Mesenchymal stem cell (in vitro differentiated cells and primary cell): ENCODE measurements around the gene RPL28.
A peak's percentile ranks its signal among the peaks of the same experiment; 100 is the strongest.

Source experiments
- DNase-seq: peaks from one replicate; pipeline ENCODE4 v3.0.0-alpha.2; 2013
- H2AFZ ChIP-seq: one replicate; pipeline ENCODE4 v1.6.1; 2013; ENCODE audit warnings: low read depth, mild to moderate bottlenecking, control low read depth, inconsistent platforms, low read length, moderate library complexity
- H2AK5ac ChIP-seq: 2 replicates; pipeline ENCODE4 v1.6.1; 2013; ENCODE audit warnings: low read length, moderate library complexity, mild to moderate bottlenecking, inconsistent platforms; ENCODE audit not compliant: severe bottlenecking
- H2BK120ac ChIP-seq: one replicate; pipeline ENCODE4 v1.6.1; 2013; ENCODE audit warnings: low read depth, mild to moderate bottlenecking, inconsistent platforms, low read length, moderate library complexity
- H2BK12ac ChIP-seq, 2 experiments: one replicate each; pipeline ENCODE4 v1.6.1; 2013; ENCODE audit warnings: inconsistent platforms in 2 of 2, low read length in 2 of 2, mild to moderate bottlenecking in 2 of 2, moderate library complexity in 2 of 2, control low read depth in 1 of 2
- H2BK15ac ChIP-seq: one replicate; pipeline ENCODE4 v1.6.1; 2013; ENCODE audit warnings: mild to moderate bottlenecking, low read depth, inconsistent platforms; ENCODE audit not compliant: poor library complexity, severe bottlenecking
- H2BK5ac ChIP-seq: 2 replicates; pipeline ENCODE4 v1.6.1; 2013; ENCODE audit warnings: low read depth, mild to moderate bottlenecking, low read length, control low read depth, inconsistent platforms; ENCODE audit not compliant: poor library complexity, severe bottlenecking
- H3K14ac ChIP-seq, 2 experiments: one replicate each; pipeline ENCODE4 v1.6.1; 2013; ENCODE audit warnings: inconsistent platforms in 2 of 2, low read length in 2 of 2, control low read depth in 1 of 2, mild to moderate bottlenecking in 1 of 2, moderate library complexity in 1 of 2
- H3K18ac ChIP-seq, 2 experiments: one replicate each; pipeline ENCODE4 v1.6.1; 2013; ENCODE audit warnings: inconsistent platforms in 2 of 2, low read length in 2 of 2, control low read depth in 1 of 2, low read depth in 1 of 2, mild to moderate bottlenecking in 1 of 2
- H3K23ac ChIP-seq, 2 experiments: one replicate each; pipeline ENCODE4 v1.6.1; 2013; ENCODE audit warnings: inconsistent platforms in 2 of 2, low read length in 2 of 2, mild to moderate bottlenecking in 2 of 2, moderate library complexity in 2 of 2, control low read depth in 1 of 2
- H3K27ac ChIP-seq: 2 replicates; pipeline ENCODE4 v1.5.1; 2013; ENCODE audit warnings: mild to moderate bottlenecking, moderate library complexity, low read length, control low read depth, inconsistent platforms; ENCODE audit not compliant: poor library complexity, severe bottlenecking
- H3K27me3 ChIP-seq, 2 experiments: 2 replicates each; pipeline versions ENCODE4 v1.6.1 to v1.7.0; 2013; ENCODE audit warnings: low read length in 2 of 2, mild to moderate bottlenecking in 2 of 2, moderate library complexity in 2 of 2, control low read depth in 1 of 2, inconsistent platforms in 1 of 2; ENCODE audit not compliant: control insufficient read depth in 1 of 2, insufficient read depth in 1 of 2
- H3K36me3 ChIP-seq, 2 experiments: 2 replicates each; pipeline versions ENCODE4 v1.6.1 to v1.7.0; 2013; ENCODE audit warnings: low read length in 2 of 2, control low read depth in 1 of 2, inconsistent platforms in 1 of 2, low read depth in 1 of 2, mild to moderate bottlenecking in 1 of 2; ENCODE audit not compliant: insufficient read depth in 2 of 2, control insufficient read depth in 1 of 2
- H3K4ac ChIP-seq, 2 experiments: one replicate each; pipeline ENCODE4 v1.6.1; 2013; ENCODE audit warnings: inconsistent platforms in 2 of 2, low read length in 2 of 2, mild to moderate bottlenecking in 2 of 2, moderate library complexity in 2 of 2, control low read depth in 1 of 2, low read depth in 1 of 2
- H3K4me1 ChIP-seq: 2 replicates; pipeline ENCODE4 v1.6.1; 2013; ENCODE audit warnings: low read depth, low read length, control low read depth; ENCODE audit not compliant: control insufficient read depth, insufficient read depth
- H3K4me2 ChIP-seq: 2 replicates; pipeline ENCODE4 v1.6.1; 2013; ENCODE audit warnings: low read length, mild to moderate bottlenecking, inconsistent platforms; ENCODE audit not compliant: poor library complexity, severe bottlenecking
- H3K4me3 ChIP-seq, 2 experiments: 2 replicates each; pipeline versions ENCODE4 v1.5.1 to v1.7.0; 2013; ENCODE audit warnings: low read length in 2 of 2, mild to moderate bottlenecking in 2 of 2, control low read depth in 1 of 2, low read depth in 1 of 2; ENCODE audit not compliant: insufficient read depth in 1 of 2
- H3K79me1 ChIP-seq: replicated peaks from 2 replicates; pipeline ENCODE4 v1.6.1; 2013; ENCODE audit warnings: mild to moderate bottlenecking, control low read depth, low read length, inconsistent platforms; ENCODE audit not compliant: poor library complexity, severe bottlenecking
- H3K9ac ChIP-seq: 2 replicates; pipeline ENCODE4 v1.7.0; 2013; ENCODE audit warnings: mild to moderate bottlenecking, low read length, moderate library complexity
- H3K9me3 ChIP-seq: 2 replicates; pipeline ENCODE4 v1.7.0; 2013; ENCODE audit warnings: mild to moderate bottlenecking, low read length; ENCODE audit not compliant: control insufficient read depth
- H4K8ac ChIP-seq: one replicate; pipeline ENCODE4 v1.6.1; 2013; ENCODE audit warnings: inconsistent platforms, mild to moderate bottlenecking, low read length, moderate library complexity
- H4K91ac ChIP-seq: one replicate; pipeline ENCODE4 v1.6.1; 2013; ENCODE audit warnings: mild to moderate bottlenecking, low read length, inconsistent platforms
- WGBS: methylation state at CpG from one replicate; pipeline ENCODE4 v1.1.7; 2013; ENCODE audit warnings: mixed read lengths; 5-methylcytosine and 5-hydroxymethylcytosine counted together

Gene RPL28

GRCh38 chr19:55366790-55367189 is 18.9 kb upstream of the RPL28 start:
- Histone ChIP-seq H3K4ac (no peak overlapping the region), H3K4me1 (peaks cover 43% of the 10 kb centered on the region), H2AK5ac (peak overlapping the region; percentile 4), H3K27me3 (no peaks in the 10 kb centered on the region), H2AFZ (no peak overlapping the region), H3K14ac (no peak overlapping the region), H3K4me2 (no peak overlapping the region), H4K91ac (no peak overlapping the region), H3K4me3 (no peak overlapping the region), H3K27ac (no peak overlapping the region), H2BK12ac (no peak overlapping the region), H4K8ac (no peak overlapping the region), H3K9ac (no peak overlapping the region), H2BK5ac (no peak overlapping the region), H3K18ac (no peak overlapping the region), H2BK120ac (no peak overlapping the region), H3K79me1 (peaks cover 6% of the 10 kb centered on the region), H3K23ac (no peak overlapping the region), H3K9me3 (no peaks in the 10 kb centered on the region), H2BK15ac (no peak overlapping the region), H3K36me3 (peaks cover 0 to 37% of the 10 kb centered on the region in 2 experiments)
- no peak for DNase-seq
- WGBS, result 94% methylated on average over 1 of the region's 3 CpGs

DNA sequence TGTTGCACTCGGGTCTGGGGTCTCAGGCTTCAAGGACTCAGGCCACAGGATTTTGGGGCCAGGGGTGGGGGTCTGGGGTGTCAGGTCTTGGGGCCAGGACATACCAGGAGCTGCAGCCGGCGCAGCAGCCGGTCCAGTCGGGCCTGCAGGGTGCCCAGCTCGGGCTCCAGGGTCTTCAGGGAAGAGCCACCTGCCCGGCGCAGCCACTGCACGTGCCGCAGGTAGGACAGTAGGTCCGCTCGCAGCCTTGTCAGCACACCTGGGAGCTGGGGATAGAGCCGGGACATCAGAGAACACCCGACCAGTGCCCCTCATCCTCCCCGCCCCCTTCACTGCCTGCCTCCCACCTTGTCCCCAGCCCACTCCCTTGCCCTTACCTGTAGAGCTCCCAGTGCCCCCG is 17.6 kb upstream of the RPL28 start:
- H3K79me1 ChIP-seq, result peaks cover 6% of the 10 kb centered on the region
- no peak overlapping the region for H2BK12ac ChIP-seq
- H3K23ac ChIP-seq, result no peak overlapping the region
- H3K9ac ChIP-seq, result no peak overlapping the region
- H3K4me1 ChIP-seq, result peaks cover 48% of the 10 kb centered on the region
- peaks cover 0 to 37% of the 10 kb centered on the region in 2 experiments for H3K36me3 ChIP-seq
- no peak overlapping the region for H4K91ac ChIP-seq
- H4K8ac ChIP-seq, result no peak overlapping the region
- no peak overlapping the region for H2BK120ac ChIP-seq
- no peak for DNase-seq
- peak overlapping the region; percentile 54 for H3K27ac ChIP-seq
- peak overlapping the region in 1 of 2 experiments; percentile 84 for H3K4me3 ChIP-seq
- no peak overlapping the region for H2BK15ac ChIP-seq
- peak overlapping the region; percentile 71 for H3K4me2 ChIP-seq
- H3K18ac ChIP-seq, result no peak overlapping the region
- no peak overlapping the region for H3K14ac ChIP-seq
- no peaks in the 10 kb centered on the region for H3K9me3 ChIP-seq
- WGBS, result 88% methylated on average over 16 of the region's 16 CpGs
- H3K4ac ChIP-seq, result no peak overlapping the region
- H3K27me3 ChIP-seq, result no peaks in the 10 kb centered on the region
- no peak overlapping the region for H2AFZ ChIP-seq
- no peak overlapping the region for H2BK5ac ChIP-seq
- no peak overlapping the region for H2AK5ac ChIP-seq

DNA sequence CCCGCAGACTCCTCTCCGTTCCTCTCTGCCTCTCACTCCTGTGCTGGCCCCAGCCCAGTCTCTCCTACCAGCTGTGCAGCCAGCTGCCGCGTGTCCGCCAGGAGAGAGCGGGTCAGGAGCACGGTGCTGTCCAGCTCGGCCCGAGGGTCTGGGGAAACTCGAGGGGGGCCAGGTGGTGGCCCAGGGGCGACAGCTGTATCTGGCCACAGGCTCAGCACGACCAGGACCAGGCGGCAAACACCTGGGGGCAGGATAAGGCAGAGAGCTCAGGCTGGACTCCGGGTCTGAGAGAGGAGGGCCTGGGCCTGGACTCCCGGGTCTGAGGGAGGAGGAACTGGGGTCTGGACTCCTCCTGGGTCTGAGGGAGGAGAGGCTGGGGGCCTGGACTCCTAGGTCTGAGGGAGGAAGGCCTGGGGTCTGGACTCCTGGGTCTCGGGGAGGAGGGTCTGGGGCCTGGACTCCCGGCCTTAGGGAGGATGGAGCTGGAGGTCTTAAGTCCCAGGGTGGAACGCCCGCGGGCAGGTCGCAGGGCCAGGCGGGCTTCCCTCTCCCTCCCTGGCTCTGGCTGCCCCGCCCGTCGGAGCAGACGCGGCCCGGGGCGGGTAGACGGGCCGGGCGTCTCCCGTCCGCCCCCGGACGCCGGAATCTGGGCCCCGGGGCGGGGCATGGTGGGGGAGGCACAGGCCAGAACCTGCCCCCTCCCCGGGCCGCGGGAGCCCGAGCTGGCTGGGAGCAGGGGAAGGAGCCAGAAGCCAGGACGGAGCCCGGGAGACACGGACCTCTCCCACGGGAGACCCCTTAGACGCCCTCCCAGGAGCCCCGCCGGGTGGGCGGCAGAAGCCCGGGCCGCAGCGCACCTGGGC is 16.8 kb upstream of the RPL28 start:
- Histone ChIP-seq H2BK120ac (peak overlapping the region; percentile 27), H2BK12ac (peak overlapping the region; percentile 21 to 45), H3K18ac (peak overlapping the region in 1 of 2 experiments; percentile 54), H3K36me3 (peaks cover 0 to 37% of the 10 kb centered on the region in 2 experiments), H3K23ac (peak overlapping the region in 1 of 2 experiments; percentile 40), H3K27me3 (peaks cover 0 to 4% of the 10 kb centered on the region in 2 experiments), H3K14ac (peak overlapping the region in 1 of 2 experiments; percentile 38), H2AFZ (no peak overlapping the region), H2AK5ac (peak overlapping the region; percentile 4), H2BK5ac (no peak overlapping the region), H3K4me2 (peak overlapping the region; percentile 71), H4K91ac (peak overlapping the region; percentile 82), H3K4ac (peak overlapping the region in 1 of 2 experiments; percentile 32), H3K79me1 (peaks cover 6% of the 10 kb centered on the region), H3K4me1 (peaks cover 50% of the 10 kb centered on the region), H4K8ac (peak overlapping the region; percentile 1), H3K27ac (peak overlapping the region; percentile 61), H2BK15ac (peak overlapping the region; percentile 90), H3K9ac (peak overlapping the region; percentile 66), H3K9me3 (no peaks in the 10 kb centered on the region), H3K4me3 (peak overlapping the region; percentile 62 to 84)
- DNase-seq, result peak; percentile 57
- WGBS, result 20% methylated on average over 47 of the region's 54 CpGs

DNA sequence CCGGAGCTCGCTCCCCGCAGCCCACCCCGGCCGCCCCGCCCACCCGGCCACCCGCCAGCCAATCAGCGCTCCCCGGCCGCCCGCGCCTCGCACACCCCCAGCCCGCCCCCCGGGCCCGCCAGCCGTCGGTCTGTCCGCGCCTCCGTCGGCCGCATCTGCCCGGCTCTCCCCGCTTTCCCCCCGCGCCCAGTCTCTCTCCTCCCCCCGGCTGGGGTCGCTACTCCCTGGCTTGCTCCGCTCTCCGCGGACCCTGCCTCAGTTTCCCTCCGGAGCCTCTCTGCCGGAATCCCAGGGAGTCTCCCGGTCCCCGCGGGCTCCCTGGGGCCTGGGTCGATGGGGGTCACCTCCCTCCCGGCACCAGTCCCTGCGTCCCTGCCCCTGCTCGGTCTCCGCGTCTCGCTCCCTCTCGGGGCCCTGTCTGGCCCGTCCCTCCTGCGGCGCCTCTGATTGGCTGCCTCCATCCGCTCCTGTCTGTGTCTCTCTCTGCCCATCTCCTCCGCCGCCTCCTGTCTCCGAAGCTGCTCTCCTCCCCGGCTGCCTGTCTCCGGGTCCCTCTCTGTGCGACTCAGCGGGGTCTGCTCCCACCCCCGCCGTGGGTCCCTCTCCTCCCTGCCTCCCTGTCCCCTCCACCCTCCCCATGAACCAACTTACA is 16.0 kb upstream of the RPL28 start:
- peak overlapping the region; percentile 46 to 57 for H3K4ac ChIP-seq
- peak overlapping the region; percentile 45 to 85 for H3K18ac ChIP-seq
- H3K4me1 ChIP-seq, result peaks cover 55% of the 10 kb centered on the region
- H2AK5ac ChIP-seq, result no peak overlapping the region
- H3K4me2 ChIP-seq, result peak overlapping the region; percentile 83
- H3K27ac ChIP-seq, result peak overlapping the region; percentile 94
- H3K4me3 ChIP-seq, result peak overlapping the region; percentile 78 to 84
- H3K36me3 ChIP-seq, result peaks cover 0 to 35% of the 10 kb centered on the region in 2 experiments
- DNase-seq, result peak; percentile 85
- peak overlapping the region; percentile 27 for H2BK120ac ChIP-seq
- H4K8ac ChIP-seq, result peak overlapping the region; percentile 45
- H3K9ac ChIP-seq, result peak overlapping the region; percentile 74
- peak overlapping the region in 1 of 2 experiments; percentile 68 for H3K14ac ChIP-seq
- no peak overlapping the region for H2BK15ac ChIP-seq
- peak overlapping the region in 1 of 2 experiments; percentile 47 for H3K23ac ChIP-seq
- peaks cover 6% of the 10 kb centered on the region for H3K79me1 ChIP-seq
- H2BK12ac ChIP-seq, result peak overlapping the region in 1 of 2 experiments; percentile 88
- H2AFZ ChIP-seq, result peak overlapping the region; percentile 84
- H3K27me3 ChIP-seq, result peaks cover 0 to 7% of the 10 kb centered on the region in 2 experiments
- H2BK5ac ChIP-seq, result peak overlapping the region; percentile 92
- no peaks in the 10 kb centered on the region for H3K9me3 ChIP-seq
- under 1% methylated on average over 51 of the region's 59 CpGs for WGBS
- no peak overlapping the region for H4K91ac ChIP-seq
